Skin epidermis (tissue), 12 donors: ENCODE data around the gene PDCD5.

Experiments used
- H3K27ac ChIP-seq, 21 experiments: fragments of 200-600 bp; sonication (generic) in 11 of 21; one replicate each; pipeline ENCODE4 v1.5.0; 2020; ENCODE audit warnings: mild to moderate bottlenecking in 3 of 21, inconsistent platforms in 2 of 21, moderate library complexity in 2 of 21
- H3K4me3 ChIP-seq, 7 experiments: fragments of 200-600 bp; sonication (generic) in 2 of 7; one replicate each; pipeline ENCODE4 v1.5.0; 2020; ENCODE audit warnings: inconsistent platforms in 2 of 7, mild to moderate bottlenecking in 2 of 7, moderate library complexity in 1 of 7

Gene PDCD5

GRCh38 chr19:32624410-32624809 lies 43.4 kb downstream of the PDCD5 start:
- H3K4me3 ChIP-seq: no peak overlapping the region
- no peak overlapping the region for H3K27ac ChIP-seq

- Histone ChIP-seq H3K4me3 (no peak overlapping the region), H3K27ac (no peak overlapping the region)
Observed at GRCh38 chr19:32626969-32627368, 46.0 kb downstream of the PDCD5 start.

DNA sequence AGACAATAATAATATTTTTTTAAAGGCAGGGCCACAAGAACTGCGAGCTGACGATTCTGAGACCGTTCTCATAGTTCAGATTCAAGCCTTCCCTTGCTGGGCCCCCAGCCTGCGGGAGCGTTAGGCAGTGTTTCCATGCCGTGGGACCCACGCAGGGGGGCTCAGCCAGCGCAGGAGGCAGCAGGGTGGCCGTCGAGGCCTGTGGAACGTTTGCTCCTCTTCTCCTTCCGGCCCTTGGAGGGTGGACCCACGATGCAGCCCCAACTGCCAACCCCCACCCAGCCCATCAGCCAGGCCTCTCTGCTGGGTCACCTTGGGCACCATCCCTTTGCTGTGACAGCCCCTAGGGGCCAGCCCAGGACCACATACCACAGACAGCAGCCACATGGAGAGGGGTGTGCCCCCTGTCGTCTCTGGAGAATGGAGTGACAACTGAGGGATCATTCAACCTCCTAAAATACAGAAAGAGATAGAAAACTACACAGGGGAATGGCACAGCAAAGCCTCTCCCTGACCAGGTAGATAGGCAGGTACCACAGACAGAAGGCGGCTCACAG lies 46.8 kb downstream of the PDCD5 start:
- Histone ChIP-seq H3K27ac (no peak overlapping the region), H3K4me3 (no peak overlapping the region)

- H3K27ac ChIP-seq: no peak overlapping the region
- no peak overlapping the region for H3K4me3 ChIP-seq
Observed at GRCh38 chr19:32630338-32630737, 49.3 kb downstream of the PDCD5 start.

DNA sequence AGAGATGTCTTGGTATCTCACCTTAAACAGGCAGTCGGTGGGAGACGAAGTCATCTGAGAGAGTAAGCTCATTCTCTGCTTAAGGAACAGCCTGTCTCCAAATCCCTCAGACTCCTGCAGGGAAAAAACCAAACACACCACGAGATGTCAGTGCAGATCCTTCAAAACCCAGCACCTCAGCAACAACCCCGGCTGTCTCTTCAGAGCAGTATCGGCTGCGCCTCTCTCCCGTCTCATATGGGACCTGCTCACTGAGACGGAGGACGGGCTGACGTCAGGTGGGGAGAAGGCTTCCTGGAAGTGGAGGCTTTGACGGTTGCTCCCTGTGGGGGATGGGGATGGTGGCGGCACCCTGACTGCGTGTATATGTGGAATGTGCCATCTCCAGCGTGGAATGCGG lies 50.4 kb downstream of the PDCD5 start:
- Histone ChIP-seq H3K4me3 (no peak overlapping the region), H3K27ac (no peak overlapping the region)
